B cell (primary cell): Measurements from ENCODE around the gene SCML1. TPM values are rescaled to one million over a fixed set of nuclear protein-coding genes. Genes with fewer than 3 reads are reported as not detected.

Source experiments
- ATAC-seq: fragments of 200-7000 bp; cut with Tn5 transposase; one replicate; pipeline ENCODE4 v1.10.0; 2021; ENCODE audit warnings: low read depth, mild to moderate bottlenecking, moderate number of reproducible peaks, moderate library complexity
- CTCF ChIA-PET: fragments of 350-600 bp; sonication (Branson Sonifier 250); formaldehyde crosslinking; loops from one replicate; lab custom pipeline; 2021; ENCODE audit warnings: antibody characterized with exemption, inconsistent platforms; lab: Charles Lee
- POLR2A ChIA-PET: fragments of 350-600 bp; sonication (Branson Sonifier 250); formaldehyde crosslinking; loops from one replicate; lab custom pipeline; 2021; ENCODE audit warnings: antibody characterized with exemption; lab: Charles Lee
- DNase-seq: peaks from one replicate; pipeline ENCODE4 v3.0.0; 2013
- H2AFZ ChIP-seq: 2 replicates; pipeline ENCODE4 v1.6.1; 2012; ENCODE audit warnings: mild to moderate bottlenecking, low read depth, low read length; ENCODE audit not compliant: insufficient read depth, poor library complexity, severe bottlenecking
- H3K27ac ChIP-seq, 2 donors: 1 replicate in 1 of 2; 2 replicates in 1 of 2; pipeline ENCODE4 v1.5.1; 2012 to 2013; ENCODE audit warnings: low read length in 2 of 2, mild to moderate bottlenecking in 2 of 2, moderate library complexity in 1 of 2
- H3K27me3 ChIP-seq, 4 experiments: fragments of 200-600 bp in 1 of 4; sonication (generic) in 1 of 4; replicated peaks in 1 of 4; 1 replicate in 2 of 4; 2 replicates in 2 of 4; pipeline versions ENCODE4 v1.6.1 to v1.7.0; 2013 to 2016; ENCODE audit warnings: low read length in 3 of 4, mild to moderate bottlenecking in 2 of 4, mixed read lengths in 1 of 4, moderate library complexity in 1 of 4; ENCODE audit not compliant: insufficient read depth in 4 of 4, control insufficient read depth in 3 of 4; ENCODE audit errors: control extremely low read depth in 1 of 4
- H3K36me3 ChIP-seq, 2 experiments: replicated peaks in 1 of 2; 1 replicate in 1 of 2; 2 replicates in 1 of 2; pipeline versions ENCODE4 v1.6.1 to v1.7.1; 2013; ENCODE audit warnings: low read length in 1 of 2; ENCODE audit not compliant: insufficient read depth in 2 of 2, control insufficient read depth in 1 of 2; ENCODE audit errors: control extremely low read depth in 1 of 2, extremely low read depth in 1 of 2
- H3K4me1 ChIP-seq, 2 donors: fragments of 200-600 bp in 1 of 2; sonication (generic) in 1 of 2; 1 replicate in 1 of 2; 2 replicates in 1 of 2; pipeline versions ENCODE4 v1.5.1 to v1.6.1; 2013 to 2017; ENCODE audit warnings: low read length in 2 of 2; ENCODE audit not compliant: control insufficient read depth in 2 of 2, insufficient read depth in 2 of 2
- H3K4me2 ChIP-seq: replicated peaks from 2 replicates; pipeline ENCODE3; 2012; ENCODE audit warnings: mild to moderate bottlenecking, low read depth, low read length; ENCODE audit not compliant: poor library complexity, severe bottlenecking
- H3K4me3 ChIP-seq, 5 experiments: fragments of 200-600 bp in 1 of 5; sonication (generic) in 1 of 5; 1 replicate in 3 of 5; 2 replicates in 2 of 5; pipeline versions ENCODE4 v1.5.1 to v1.7.0; 2011 to 2016; ENCODE audit warnings: low read length in 4 of 5, mild to moderate bottlenecking in 4 of 5, low read depth in 2 of 5, control low read depth in 1 of 5, moderate library complexity in 1 of 5; ENCODE audit not compliant: insufficient read depth in 1 of 5; ENCODE audit errors: control extremely low read depth in 1 of 5, extremely low read depth in 1 of 5
- H3K79me2 ChIP-seq: fragments of 200-600 bp; sonication (generic); one replicate; pipeline ENCODE4 v1.6.0; 2016; ENCODE audit warnings: low read length; ENCODE audit not compliant: control insufficient read depth, insufficient read depth
- H3K9ac ChIP-seq: fragments of 200-600 bp; sonication (generic); 2 replicates; pipeline ENCODE4 v1.6.1; 2017; ENCODE audit warnings: mild to moderate bottlenecking, low read length, moderate library complexity
- H3K9me3 ChIP-seq, 3 donors: one replicate each; pipeline versions ENCODE4 v1.6.1 to v1.7.1; 2013; ENCODE audit warnings: low read length in 2 of 3; ENCODE audit not compliant: control insufficient read depth in 2 of 3, insufficient read depth in 1 of 3; ENCODE audit errors: control extremely low read depth in 1 of 3
- H4K20me1 ChIP-seq: 2 replicates; pipeline ENCODE4 v1.6.0; 2012; ENCODE audit warnings: mild to moderate bottlenecking, low read length; ENCODE audit not compliant: insufficient read depth, control insufficient read depth, poor library complexity, severe bottlenecking
- H3K27ac Mint-ChIP-seq: one replicate; pipeline ENCODE4 v1.8.0; 2021; ENCODE audit warnings: mixed read lengths
- H3K27me3 Mint-ChIP-seq: one replicate; pipeline ENCODE4 v1.8.0; 2021; ENCODE audit warnings: mixed read lengths
- H3K4me1 Mint-ChIP-seq: one replicate; pipeline ENCODE4 v1.8.0; 2021; ENCODE audit warnings: mixed read lengths
- H3K4me3 Mint-ChIP-seq: one replicate; pipeline ENCODE4 v1.8.0; 2021; ENCODE audit warnings: mixed read lengths
- H3K9me3 Mint-ChIP-seq: one replicate; pipeline ENCODE4 v1.8.0; 2022; ENCODE audit warnings: mixed read lengths; ENCODE audit not compliant: insufficient read depth
- EZH2 ChIP-seq: IDR thresholded peaks from 2 replicates; pipeline ENCODE4 v1.6.1; 2012; ENCODE audit warnings: borderline replicate concordance, low read depth, mild to moderate bottlenecking, moderate library complexity, low read length; ENCODE audit not compliant: insufficient read depth, poor library complexity, severe bottlenecking
- WGBS: methylation state at CpG from one replicate; pipeline ENCODE4 v1.1.5; 2013; ENCODE audit warnings: missing lambda C conversion rate; ENCODE audit not compliant: insufficient coverage; 5-methylcytosine and 5-hydroxymethylcytosine counted together
- intact Hi-C: fragments of 100-400 bp; cut with micrococcal nuclease; formaldehyde crosslinking; loops from one replicate; pipeline ENCODE4 v1.10.0; 2022
- polyA plus RNA-seq: library from polyadenylated mRNA; depleted of rRNA; stranded (reverse); fragments of >200 nt; gene quantifications from 2 replicates; pipeline ENCODE4 v1.2.3, GENCODE V29; 2012
- total RNA-seq, 2 donors: library from RNA; stranded (reverse); fragments of 120-200 nt in 1 of 2; gene quantifications; 1 replicate in 1 of 2; 2 replicates in 1 of 2; pipeline versions ENCODE4 v1.2.3 to v1.2.4, GENCODE V29; 2013 to 2022
- TF ChIP-seq, protein P1 (sequence below): fragments of 200-600 bp; IDR thresholded peaks from one replicate; pipeline ENCODE4 v1.8.0; 2022; ENCODE audit warnings: antibody characterized with exemption, mild to moderate bottlenecking

Gene SCML1
- total and polyA plus RNA-seq, 2 donors (not counting 1 experiment from before 2014, with no cell fraction given): 6.7 to 9.6 TPM

DNA sequence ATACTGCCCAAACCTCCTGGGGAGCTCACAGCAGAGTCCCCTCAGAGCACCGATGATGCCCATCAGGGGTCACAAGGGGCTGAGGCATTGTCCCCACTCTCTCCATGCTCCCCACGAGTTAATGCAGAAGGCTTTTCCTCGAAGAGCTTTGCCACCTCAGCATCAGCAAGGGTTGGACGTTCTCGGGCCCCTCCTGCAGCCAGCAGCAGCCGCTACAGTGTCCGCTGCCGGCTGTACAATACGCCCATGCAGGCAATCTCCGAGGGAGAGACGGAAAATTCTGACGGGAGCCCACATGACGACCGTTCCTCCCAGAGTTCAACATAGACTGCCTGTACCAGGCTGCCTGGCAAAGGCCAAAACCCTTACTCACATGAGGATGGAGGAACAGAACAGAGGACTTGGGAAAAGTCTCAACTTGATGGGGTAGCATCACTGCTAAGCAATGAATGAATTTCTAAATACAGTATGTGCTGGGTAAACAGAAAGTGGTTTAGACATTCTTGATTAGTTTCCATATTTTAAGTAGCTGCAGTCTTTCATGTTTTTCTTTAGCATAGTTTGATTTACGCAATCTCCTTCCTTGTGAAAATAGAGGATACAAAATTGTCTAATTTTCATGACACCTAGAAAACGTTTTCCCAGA is 5.0 kb upstream of the SCML1 start:
- Histone ChIP-seq H4K20me1 (no peaks in the 10 kb centered on the region), H3K4me2 (no peak overlapping the region), H3K4me3 (no peak overlapping the region), H3K27ac (no peak overlapping the region), H3K9me3 (no peaks in the 10 kb centered on the region), H3K36me3 (no peaks in the 10 kb centered on the region), H3K9ac (no peak overlapping the region), H3K4me1 (peaks cover 0 to 5% of the 10 kb centered on the region in 2 donors), H3K27me3 (no peaks in the 10 kb centered on the region), H2AFZ (no peak overlapping the region), H3K79me2 (no peaks in the 10 kb centered on the region)
- H3K27me3 Mint-ChIP-seq: peaks cover 13% of the 10 kb centered on the region
- no peak for TF ChIP-seq EZH2
- TF ChIP-seq, protein P1, sequence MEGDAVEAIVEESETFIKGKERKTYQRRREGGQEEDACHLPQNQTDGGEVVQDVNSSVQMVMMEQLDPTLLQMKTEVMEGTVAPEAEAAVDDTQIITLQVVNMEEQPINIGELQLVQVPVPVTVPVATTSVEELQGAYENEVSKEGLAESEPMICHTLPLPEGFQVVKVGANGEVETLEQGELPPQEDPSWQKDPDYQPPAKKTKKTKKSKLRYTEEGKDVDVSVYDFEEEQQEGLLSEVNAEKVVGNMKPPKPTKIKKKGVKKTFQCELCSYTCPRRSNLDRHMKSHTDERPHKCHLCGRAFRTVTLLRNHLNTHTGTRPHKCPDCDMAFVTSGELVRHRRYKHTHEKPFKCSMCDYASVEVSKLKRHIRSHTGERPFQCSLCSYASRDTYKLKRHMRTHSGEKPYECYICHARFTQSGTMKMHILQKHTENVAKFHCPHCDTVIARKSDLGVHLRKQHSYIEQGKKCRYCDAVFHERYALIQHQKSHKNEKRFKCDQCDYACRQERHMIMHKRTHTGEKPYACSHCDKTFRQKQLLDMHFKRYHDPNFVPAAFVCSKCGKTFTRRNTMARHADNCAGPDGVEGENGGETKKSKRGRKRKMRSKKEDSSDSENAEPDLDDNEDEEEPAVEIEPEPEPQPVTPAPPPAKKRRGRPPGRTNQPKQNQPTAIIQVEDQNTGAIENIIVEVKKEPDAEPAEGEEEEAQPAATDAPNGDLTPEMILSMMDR: no peak
- CTCF ChIA-PET: no interaction called here
- WGBS: no CpG with 5 or more reads among the region's 16 CpGs
- no peaks in the 10 kb centered on the region for H3K9me3 Mint-ChIP-seq
- POLR2A ChIA-PET: no interaction called here
- no peak overlapping the region for H3K4me3 Mint-ChIP-seq
- intact Hi-C loops: loop anchor here (10.0 kb wide), 3 partner anchors 623 to 1017 kb away; partner anchors contain the start of genes CTPS2, RS1, SCML2 and SYAP1
- H3K4me1 Mint-ChIP-seq: peaks cover 3% of the 10 kb centered on the region
- no peak overlapping the region for H3K27ac Mint-ChIP-seq
- ATAC-seq (no peak), DNase-seq (no peak)

DNA sequence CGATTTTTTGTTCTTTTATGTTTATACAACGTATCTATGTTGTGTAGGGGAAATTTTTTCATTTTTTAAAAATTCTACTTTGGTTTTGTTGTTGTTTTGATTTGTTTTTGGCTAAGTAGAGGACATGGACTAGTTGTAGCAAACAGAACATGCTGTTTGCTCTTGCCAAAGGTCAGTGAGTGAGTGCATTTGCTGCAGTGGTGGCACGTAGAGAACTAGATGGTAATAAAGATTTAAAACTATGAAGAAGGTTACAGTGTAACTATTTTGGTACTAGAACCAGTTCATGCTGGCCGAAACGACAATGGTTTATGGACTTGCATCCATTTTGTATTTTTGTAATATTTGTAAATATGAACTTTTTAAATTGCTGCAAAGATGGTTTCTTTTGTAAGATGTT is 1.9 kb upstream of the SCML1 start:
- H3K4me2 ChIP-seq: no peak overlapping the region
- H3K27ac Mint-ChIP-seq: no peak overlapping the region

More for the DNA sequence above, 1.9 kb upstream of the SCML1 start:
- intact Hi-C loops: loop anchor here (5.0 to 10.0 kb wide), 5 partner anchors 619 to 1607 kb away; partner anchors contain the start of genes CTPS2, PDHA1, PHKA2 and RS1
- Mint-ChIP-seq H3K4me1 (peaks cover 16% of the 10 kb centered on the region), H3K27me3 (peaks cover 6% of the 10 kb centered on the region), H3K4me3 (no peak overlapping the region), H3K9me3 (no peaks in the 10 kb centered on the region)
- Histone ChIP-seq H3K4me3 (no peak overlapping the region), H3K36me3 (no peaks in the 10 kb centered on the region), H3K79me2 (no peaks in the 10 kb centered on the region), H3K9me3 (no peaks in the 10 kb centered on the region), H3K4me1 (peaks cover 6 to 12% of the 10 kb centered on the region in 2 donors), H2AFZ (no peak overlapping the region), H3K27me3 (no peaks in the 10 kb centered on the region), H4K20me1 (no peaks in the 10 kb centered on the region), H3K27ac (no peak overlapping the region), H3K9ac (no peak overlapping the region)
- ChIA-PET CTCF (no interaction called here), POLR2A (no interaction called here)
- TF ChIP-seq, protein P1: no peak
- no peak for TF ChIP-seq EZH2
- ATAC-seq (no peak), DNase-seq (no peak)
- WGBS: 83% methylated on average over 1 of the region's 5 CpGs
